Dermis microvascular lymphatic vessel endothelial cell (primary cell): ENCODE results near the gene CTRL. TPM values are rescaled to one million over a fixed set of nuclear protein-coding genes. Genes with fewer than 3 reads are reported as not detected.

ENCODE experiments used
- DNase-seq, 2 donors: peaks; one replicate each; pipeline versions ENCODE4 v3.0.0 to v3.0.0-alpha.2; 2010; ENCODE audit warnings: low read depth in 2 of 2
- total RNA-seq: library from RNA; depleted of rRNA; stranded (reverse); fragments of >200 nt; gene quantifications from 2 replicates; pipeline ENCODE4 v1.2.1, GENCODE V29; 2014

Gene CTRL
- total RNA-seq, 1 donor from 2014 or later = 0.26 TPM

GRCh38 chr16:67963292-67963661 lies 31.6 kb upstream of the CTRL start:
- DNase-seq = no peak

DNA sequence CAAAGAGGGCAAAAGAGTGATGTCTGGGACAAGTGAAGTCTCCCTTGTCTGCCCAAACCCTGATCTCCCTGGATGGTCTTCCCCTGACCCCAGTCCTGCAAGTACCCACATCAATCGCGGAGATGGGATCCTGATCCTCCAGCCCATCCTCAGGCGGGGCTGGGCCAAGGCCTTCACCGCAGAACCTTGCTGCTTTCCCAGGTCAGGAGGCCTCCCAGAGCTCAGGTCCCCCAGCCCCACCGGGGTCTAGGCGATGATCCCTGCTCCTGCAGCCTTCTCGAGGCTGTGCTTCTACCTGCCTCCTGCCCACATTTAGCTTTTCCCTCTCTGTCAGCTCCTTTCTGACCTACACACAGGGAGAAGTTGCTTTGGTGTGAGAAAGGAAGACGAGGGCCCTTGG lies 30.5 kb upstream of the CTRL start:
- no peak for DNase-seq

GRCh38 chr16:67961551-67961957 lies 29.9 kb upstream of the CTRL start:
- no peak for DNase-seq

- no peak for DNase-seq
Measured at GRCh38 chr16:67959536-67960329, 28.1 kb upstream of the CTRL start.

GRCh38 chr16:67957622-67958021 lies 26.0 kb upstream of the CTRL start:
- DNase-seq = no peak

GRCh38 chr16:67954421-67955196 lies 22.9 kb upstream of the CTRL start:
- DNase-seq = no peak

- no peak for DNase-seq
Measured at GRCh38 chr16:67953641-67954375, 22.1 kb upstream of the CTRL start.

DNA sequence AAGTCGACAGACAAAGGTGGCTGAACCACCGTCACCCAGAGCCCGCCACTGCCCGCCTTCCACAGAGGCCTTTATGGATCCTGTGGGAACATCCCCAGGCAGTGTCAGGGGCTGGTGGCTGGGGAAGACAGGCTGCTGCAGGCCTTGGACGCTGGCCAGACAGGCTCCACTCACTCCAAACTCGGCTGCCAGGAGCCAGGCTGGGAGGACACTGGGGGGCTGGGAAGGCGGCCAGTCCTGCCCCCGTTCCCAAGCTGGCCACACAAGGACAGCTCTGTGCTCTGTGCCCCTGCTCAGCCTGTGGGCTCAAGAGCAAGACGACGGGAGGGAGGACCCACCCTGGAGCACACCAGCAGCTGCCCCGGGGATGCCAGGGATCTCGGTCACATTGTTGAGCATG lies 19.8 kb upstream of the CTRL start:
- DNase-seq = no peak

GRCh38 chr16:67950335-67950843 lies 18.7 kb upstream of the CTRL start:
- DNase-seq = no peak

- no peak for DNase-seq
Measured at GRCh38 chr16:67949645-67950044, 18.0 kb upstream of the CTRL start.

GRCh38 chr16:67948015-67948414 lies 16.4 kb upstream of the CTRL start:
- DNase-seq = no peak

DNA sequence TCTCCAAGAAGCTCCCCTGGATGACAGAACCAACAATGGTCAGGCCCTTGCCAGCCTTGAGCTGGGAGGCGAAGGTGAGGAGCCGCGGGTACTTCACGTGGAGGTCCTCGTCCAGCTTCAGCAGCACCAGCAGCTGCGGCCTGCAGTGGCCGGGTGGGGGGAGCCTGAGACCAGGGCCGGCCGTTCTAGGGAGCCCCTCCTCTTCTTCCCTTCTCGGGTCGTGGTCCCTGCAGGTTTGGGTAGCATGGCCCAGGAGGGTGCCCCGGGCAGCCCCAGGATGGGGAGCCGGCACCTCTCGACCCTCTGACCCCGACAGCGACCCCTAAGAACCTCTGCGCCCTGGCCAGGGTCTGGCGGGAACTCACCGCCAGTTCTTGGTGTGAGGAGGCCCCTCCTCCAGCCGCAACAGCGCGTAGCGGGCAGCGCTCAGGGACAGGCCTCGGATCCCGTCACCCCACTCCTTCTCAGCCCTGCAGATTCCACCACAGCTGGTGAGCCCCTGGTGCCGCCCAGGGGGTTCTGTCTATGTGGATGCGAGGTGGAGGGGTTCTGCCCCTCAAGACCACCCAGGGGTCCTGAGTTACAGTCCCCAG lies 15.4 kb upstream of the CTRL start:
- DNase-seq = no peak

GRCh38 chr16:67946128-67946569 lies 14.5 kb upstream of the CTRL start:
- no peak for DNase-seq

GRCh38 chr16:67945392-67945933 lies 13.8 kb upstream of the CTRL start:
- DNase-seq = no peak

GRCh38 chr16:67944690-67945391 lies 13.2 kb upstream of the CTRL start:
- DNase-seq = no peak

DNA sequence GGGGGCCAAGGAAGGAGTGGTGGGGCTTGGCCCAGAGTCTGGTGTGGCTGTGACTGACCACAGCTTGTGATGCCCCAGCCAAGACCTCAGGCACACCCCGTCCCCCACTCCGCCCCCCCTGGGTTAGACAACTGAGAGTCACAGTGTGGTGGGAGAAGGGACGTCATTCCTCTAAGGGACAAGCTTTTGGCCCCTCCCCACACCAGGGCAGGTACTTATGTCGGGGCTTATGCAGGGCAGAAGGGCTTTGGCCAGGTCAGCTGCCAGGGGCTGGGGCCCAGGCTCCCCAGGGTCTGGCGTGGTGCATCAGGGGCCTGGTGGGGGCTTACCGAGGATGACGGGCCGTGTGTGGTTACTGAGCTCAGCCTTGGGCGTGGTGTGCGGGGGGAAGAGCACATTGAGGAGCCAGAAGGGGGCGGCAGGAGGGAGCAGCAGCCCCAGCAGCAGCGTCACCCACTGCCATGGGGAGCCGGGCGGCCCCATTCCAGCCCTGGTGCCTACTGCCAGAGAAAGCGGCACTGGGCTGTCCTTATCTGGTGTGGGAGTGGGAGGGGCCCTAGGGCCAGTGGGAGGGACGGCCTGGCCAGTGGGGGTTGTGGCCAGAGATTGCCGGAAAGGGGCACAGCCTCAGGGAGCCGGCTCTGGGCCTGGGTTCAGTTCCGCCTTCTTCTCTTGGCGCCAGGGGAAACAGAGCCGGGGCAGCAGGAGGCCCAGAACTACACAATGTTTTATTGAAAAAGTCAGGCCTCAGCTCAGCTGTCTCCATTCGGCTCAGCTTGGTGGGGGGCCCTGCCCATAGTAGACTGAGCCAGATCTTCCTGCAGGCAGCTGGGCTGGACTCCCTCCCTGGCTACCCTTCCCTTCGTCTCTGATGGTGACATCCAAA lies 12.2 kb upstream of the CTRL start, which contains the start of gene LCAT:
Gene LCAT, minus strand, starts transcription at position 502 of the 886 bp plus-strand sequence. Its CDS starts 19 bp downstream, at position 483.
- no peak for DNase-seq

- DNase-seq = no peak
Measured at GRCh38 chr16:67943256-67943618, 11.6 kb upstream of the CTRL start.

DNA sequence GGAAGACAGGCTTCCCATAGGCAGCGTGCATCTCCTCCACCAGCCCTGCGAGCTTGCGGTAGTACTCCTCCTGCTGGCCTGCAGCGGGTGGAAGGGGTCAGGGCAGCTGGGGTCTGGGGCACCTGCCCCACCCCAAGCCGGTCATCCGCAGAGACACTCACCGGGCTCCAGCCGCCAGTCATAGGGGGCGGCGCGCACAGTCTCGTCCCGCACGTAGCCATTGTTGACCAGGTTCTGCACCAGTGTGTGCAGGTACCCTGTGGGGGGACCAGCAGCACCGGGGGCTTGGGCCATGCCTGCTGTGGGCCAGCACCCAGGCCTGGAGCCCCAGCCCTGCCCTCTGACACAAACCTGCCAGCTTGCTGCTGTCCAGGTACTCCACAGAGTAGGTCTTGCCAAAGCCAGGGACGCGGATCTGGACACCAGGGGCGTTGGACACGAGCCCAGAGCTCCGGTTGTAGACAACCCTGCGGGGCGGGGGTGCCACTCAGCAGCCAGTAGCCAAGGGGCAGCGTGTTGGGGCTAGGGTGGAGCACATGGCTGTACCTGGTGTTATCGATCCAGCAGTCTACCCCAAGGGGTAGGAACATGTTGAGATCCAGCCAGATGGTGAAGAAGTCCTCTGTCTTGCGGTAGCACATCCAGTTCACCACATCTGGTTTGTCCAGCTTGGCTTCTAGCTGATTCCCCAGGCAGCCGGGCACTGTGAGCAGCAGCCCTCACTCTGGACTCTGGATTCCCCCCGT lies 11.0 kb upstream of the CTRL start:
- DNase-seq = no peak

DNA sequence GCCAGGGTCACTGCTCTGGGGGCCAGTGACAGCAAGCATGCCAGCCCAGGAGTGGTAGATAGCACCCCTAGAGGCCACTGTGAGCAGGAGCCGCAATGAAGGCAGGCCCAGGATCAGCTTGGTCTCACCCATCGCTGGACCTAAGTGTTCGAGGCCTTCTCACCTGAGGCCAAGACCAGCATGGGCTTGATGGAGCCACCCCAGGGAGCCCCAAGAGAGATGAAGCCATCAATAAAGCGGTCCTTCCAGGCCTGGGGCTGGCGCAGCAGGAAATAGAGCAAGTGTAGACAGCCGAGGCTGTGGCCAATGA lies 10.5 kb upstream of the CTRL start:
- DNase-seq = peak in 1 of 2 donors; percentile 39
